Caco-2 (cell line): ENCODE measurements around the gene HCN1. TPM values are rescaled to one million over a fixed set of nuclear protein-coding genes. Genes with fewer than 3 reads are reported as not detected.

Experiments
- BruUV-seq: library from RNA; stranded (reverse); fragments of 400-500 nt; replicated peaks from 2 replicates; lab custom pipeline; 2021; lab: Mats Ljungman, UMichigan
- CTCF ChIA-PET: fragments of 300-600 bp; sonication (Branson Sonifier 250); formaldehyde crosslinking; loops from one replicate; lab custom pipeline; 2022; ENCODE audit warnings: antibody characterized with exemption; lab: Charles Lee
- POLR2A ChIA-PET: fragments of 300-600 bp; sonication (Branson Sonifier 250); formaldehyde crosslinking; loops from one replicate; lab custom pipeline; 2022; ENCODE audit warnings: antibody characterized with exemption; lab: Charles Lee
- DNase-seq, 2 experiments: peaks; one replicate each; pipeline versions ENCODE4 v3.0.0 to v3.0.0-alpha.2; 2020 to 2022
- H3K27me3 ChIP-seq: replicated peaks from 2 replicates; pipeline ENCODE4 v1.6.0; 2011; ENCODE audit warnings: low read length; ENCODE audit not compliant: control insufficient read depth, insufficient read depth
- H3K36me3 ChIP-seq: 2 replicates; pipeline ENCODE4 v1.5.1; 2011; ENCODE audit warnings: low read length; ENCODE audit not compliant: control insufficient read depth, insufficient read depth
- H3K4me1 ChIP-seq: fragments of 250-450 bp; sonication (Bioruptor Pico); 2 replicates; pipeline ENCODE4 v1.5.1; 2020; ENCODE audit warnings: mild to moderate bottlenecking
- H3K4me3 ChIP-seq: 2 replicates; pipeline ENCODE4 v1.5.1; 2011; ENCODE audit warnings: low read depth, mild to moderate bottlenecking, control low read depth, low read length
- H3K9me3 ChIP-seq: fragments of 250-450 bp; sonication (Bioruptor Pico); 2 replicates; pipeline ENCODE4 v1.5.1; 2020; ENCODE audit warnings: mild to moderate bottlenecking, moderate library complexity
- H3K27ac Mint-ChIP-seq: one replicate; pipeline ENCODE4 v1.8.0; 2022; ENCODE audit warnings: mixed read lengths; ENCODE audit not compliant: unreplicated experiment
- H3K27me3 Mint-ChIP-seq: one replicate; pipeline ENCODE4 v1.8.0; 2022; ENCODE audit warnings: mixed read lengths; ENCODE audit not compliant: insufficient read depth, unreplicated experiment
- H3K36me3 Mint-ChIP-seq: one replicate; pipeline ENCODE4 v1.8.0; 2022; ENCODE audit warnings: mild to moderate bottlenecking, mixed read lengths; ENCODE audit not compliant: insufficient read depth, unreplicated experiment
- H3K4me1 Mint-ChIP-seq: one replicate; pipeline ENCODE4 v1.8.0; 2022; ENCODE audit warnings: low read depth, mixed read lengths; ENCODE audit not compliant: unreplicated experiment
- H3K4me3 Mint-ChIP-seq: one replicate; pipeline ENCODE4 v1.8.0; 2022; ENCODE audit warnings: mild to moderate bottlenecking, moderate library complexity, mixed read lengths; ENCODE audit not compliant: unreplicated experiment
- H3K9me3 Mint-ChIP-seq: one replicate; pipeline ENCODE4 v1.8.0; 2022; ENCODE audit warnings: mixed read lengths; ENCODE audit not compliant: unreplicated experiment
- CTCF ChIP-seq, 2 experiments: fragments of 200-600 bp in 1 of 2; IDR thresholded peaks; 1 replicate in 1 of 2; 2 replicates in 1 of 2; pipeline versions ENCODE4 v1.5.1 to v1.8.0; 2011 to 2022; ENCODE audit warnings: antibody characterized with exemption in 1 of 2, control low read depth in 1 of 2, inconsistent platforms in 1 of 2, low read depth in 1 of 2, low read length in 1 of 2, mild to moderate bottlenecking in 1 of 2, moderate library complexity in 1 of 2; ENCODE audit not compliant: insufficient read depth in 1 of 2, severe bottlenecking in 1 of 2, unreplicated experiment in 1 of 2
- intact Hi-C: fragments of 100-400 bp; cut with micrococcal nuclease; formaldehyde crosslinking; loops from one replicate; pipeline ENCODE4 v1.10.0; 2022; ENCODE audit not compliant: unreplicated experiment
- total RNA-seq: library from RNA; stranded (reverse); gene quantifications from 2 replicates; pipeline ENCODE4 v1.2.3, GENCODE V29; 2022

The HCN1 gene
- total RNA-seq, 1 experiment from 2014 or later, result not detected

DNA sequence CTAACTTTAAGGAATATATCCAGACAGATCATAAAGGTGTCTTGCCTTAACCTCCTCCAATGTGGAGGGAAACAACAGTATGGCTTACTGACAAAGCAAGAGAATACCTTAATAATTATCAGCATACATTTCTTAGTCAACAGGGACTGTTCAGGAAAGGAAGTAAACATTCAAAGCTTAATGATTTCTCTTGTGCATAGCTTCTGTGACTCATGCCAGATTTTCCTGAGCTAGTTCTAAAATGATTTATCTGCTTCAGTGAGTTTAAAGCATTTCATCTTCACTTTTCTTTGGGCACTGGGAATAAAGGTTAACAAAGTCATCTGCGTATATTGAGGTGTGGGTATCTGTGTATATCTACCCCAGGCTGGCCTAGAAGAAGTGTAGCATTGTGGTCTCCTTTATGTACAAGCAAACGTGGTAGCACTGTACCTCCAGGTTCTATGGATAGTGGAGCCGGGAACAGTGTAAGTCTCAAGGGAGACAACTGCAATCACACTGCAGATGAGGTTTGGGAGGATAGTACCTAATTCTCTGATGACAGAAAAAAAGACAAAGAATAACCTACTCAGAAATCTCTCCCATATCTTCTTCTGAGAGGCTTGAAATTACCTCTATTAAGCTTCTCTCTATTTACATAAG lies 284.1 kb downstream of the HCN1 start:
- Mint-ChIP-seq H3K36me3 (no peaks in the 10 kb centered on the region), H3K4me3 (no peak overlapping the region), H3K27me3 (no peaks in the 10 kb centered on the region), H3K4me1 (no peaks in the 10 kb centered on the region), H3K9me3 (no peaks in the 10 kb centered on the region), H3K27ac (no peak overlapping the region)
- no TSS peak for BruUV-seq
- no peak for DNase-seq
- Histone ChIP-seq H3K27me3 (no peaks in the 10 kb centered on the region), H3K36me3 (no peaks in the 10 kb centered on the region), H3K9me3 (no peaks in the 10 kb centered on the region), H3K4me1 (no peaks in the 10 kb centered on the region), H3K4me3 (no peak overlapping the region)
- TF ChIP-seq CTCF (IDR thresholded peaks at IDR 0.05; ENCODE audit: insufficient read depth in 1 of 2, low read depth in 1 of 2, low read length in 1 of 2, severe bottlenecking in 1 of 2, unreplicated experiment in 1 of 2), result no peak
- ChIA-PET POLR2A (interaction anchor here (0.5 kb wide), 1 partner anchor 384 kb away, joined by 3 read pairs; no protein-coding TSS in a partner anchor), CTCF (no interaction called here)
- intact Hi-C loops, result no loop called here

DNA sequence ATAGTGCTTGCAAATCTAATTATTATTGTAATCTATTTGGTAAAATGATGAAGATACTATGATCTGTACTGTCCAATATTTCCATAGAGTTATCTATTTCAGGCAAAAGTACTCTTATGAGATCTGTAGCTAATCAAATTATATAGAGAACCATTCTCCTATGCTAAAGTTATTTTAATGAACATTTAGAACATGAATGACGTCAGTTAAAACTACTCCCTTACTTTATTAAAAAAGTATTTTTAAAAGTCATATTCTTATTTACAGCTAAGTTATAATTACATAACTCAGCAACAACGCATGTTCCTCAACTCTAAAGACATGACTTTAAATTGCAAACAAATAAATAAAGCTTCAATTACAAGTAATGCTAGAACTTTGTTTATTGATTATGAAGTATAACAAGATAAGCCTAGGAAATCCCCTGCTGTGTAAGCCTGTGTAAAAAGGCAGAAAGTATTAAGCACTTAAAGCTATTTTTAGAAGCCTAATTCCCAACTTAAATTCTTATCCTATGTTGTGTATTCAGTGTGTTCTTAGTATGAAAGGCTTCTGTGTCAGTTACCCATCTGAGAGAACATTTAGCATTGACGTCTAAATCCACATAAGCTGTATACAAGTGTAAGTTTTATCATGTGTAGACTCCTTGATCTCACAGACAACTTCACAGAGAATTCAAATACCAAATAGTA lies 285.7 kb downstream of the HCN1 start:
- no peaks in the 10 kb centered on the region for H3K4me1 Mint-ChIP-seq
- no peak for DNase-seq
- no peaks in the 10 kb centered on the region for H3K27me3 Mint-ChIP-seq
- H3K4me3 Mint-ChIP-seq, result no peak overlapping the region
- Histone ChIP-seq H3K27me3 (no peaks in the 10 kb centered on the region), H3K4me3 (no peak overlapping the region), H3K4me1 (no peaks in the 10 kb centered on the region), H3K9me3 (no peaks in the 10 kb centered on the region), H3K36me3 (no peaks in the 10 kb centered on the region)
- no peak for TF ChIP-seq CTCF (IDR thresholded peaks at IDR 0.05; ENCODE audit: insufficient read depth in 1 of 2, low read depth in 1 of 2, low read length in 1 of 2, severe bottlenecking in 1 of 2, unreplicated experiment in 1 of 2)
- ChIA-PET CTCF (no interaction called here), POLR2A (no interaction called here)
- intact Hi-C loops, result no loop called here
- H3K36me3 Mint-ChIP-seq, result no peaks in the 10 kb centered on the region
- H3K27ac Mint-ChIP-seq, result no peak overlapping the region
- BruUV-seq, result no TSS peak
- H3K9me3 Mint-ChIP-seq, result no peaks in the 10 kb centered on the region

DNA sequence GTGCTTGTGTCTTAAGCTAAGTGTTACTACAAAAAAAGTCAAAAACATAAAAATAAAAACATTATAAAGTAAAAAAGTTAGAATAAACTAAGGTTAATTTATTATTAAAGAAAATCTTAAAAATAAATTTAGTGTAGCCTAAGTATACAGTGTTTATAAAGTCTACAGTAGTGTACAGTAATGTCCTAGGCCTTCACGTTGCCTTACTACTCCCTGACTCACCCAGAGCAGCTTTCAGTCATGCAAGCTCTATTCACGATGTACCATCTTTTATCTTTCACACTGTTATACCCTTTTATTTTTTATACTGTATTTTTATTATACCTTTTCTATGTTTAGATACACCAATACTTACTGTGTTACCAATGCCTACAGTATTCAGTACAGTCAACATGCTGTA lies 288.1 kb downstream of the HCN1 start:
- Mint-ChIP-seq H3K4me3 (no peak overlapping the region), H3K27ac (no peak overlapping the region), H3K27me3 (no peaks in the 10 kb centered on the region), H3K36me3 (no peaks in the 10 kb centered on the region), H3K9me3 (no peaks in the 10 kb centered on the region), H3K4me1 (no peaks in the 10 kb centered on the region)
- CTCF ChIA-PET, result no interaction called here
- H3K9me3 ChIP-seq, result no peaks in the 10 kb centered on the region
- H3K4me1 ChIP-seq, result no peaks in the 10 kb centered on the region
- TF ChIP-seq CTCF (IDR thresholded peaks at IDR 0.05; ENCODE audit: insufficient read depth in 1 of 2, low read depth in 1 of 2, low read length in 1 of 2, severe bottlenecking in 1 of 2, unreplicated experiment in 1 of 2), result no peak
- H3K36me3 ChIP-seq, result no peaks in the 10 kb centered on the region
- H3K4me3 ChIP-seq, result no peak overlapping the region
- intact Hi-C loops, result no loop called here
- no peaks in the 10 kb centered on the region for H3K27me3 ChIP-seq
- DNase-seq, result no peak
- BruUV-seq, result no TSS peak
- POLR2A ChIA-PET, result no interaction called here
